IPS-NIHi11 (cell line): ENCODE data around the gene GTSE1.
"Not testable (repeated sequence)": the region's sequence is repeated elsewhere in the genome, so short reads cannot be mapped to it uniquely, and the experiment has no call there.

ENCODE experiments used
- DNase-seq: peaks from one replicate; pipeline ENCODE4 v3.0.0; 2012; ENCODE audit warnings: mixed read lengths, low spot score

The GTSE1 gene

DNA sequence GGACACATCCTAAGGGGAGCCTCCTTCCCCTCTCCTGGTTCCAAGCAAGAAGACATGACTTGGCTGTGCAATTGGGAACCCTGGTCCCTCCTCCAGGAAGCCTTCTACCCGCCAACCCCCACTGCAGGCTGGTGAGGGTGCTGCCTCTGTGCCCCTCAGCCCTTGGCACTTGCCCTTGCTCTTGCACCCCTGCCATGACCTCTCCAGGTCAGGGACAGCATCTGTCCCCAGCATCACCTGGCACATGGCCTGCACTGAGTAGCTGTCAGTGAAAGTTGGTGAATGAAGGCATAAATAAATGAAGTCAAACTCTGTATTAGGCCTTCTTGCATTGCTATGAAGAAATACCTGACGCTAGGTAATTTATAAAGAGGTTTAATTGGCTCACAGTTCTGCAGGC, 1.9 kb upstream of the GTSE1 start:
- DNase-seq, result no peak

- DNase-seq, result no peak
These were observed 1.2 kb upstream of the GTSE1 start for GRCh38 chr22:46295277-46295971.

DNA sequence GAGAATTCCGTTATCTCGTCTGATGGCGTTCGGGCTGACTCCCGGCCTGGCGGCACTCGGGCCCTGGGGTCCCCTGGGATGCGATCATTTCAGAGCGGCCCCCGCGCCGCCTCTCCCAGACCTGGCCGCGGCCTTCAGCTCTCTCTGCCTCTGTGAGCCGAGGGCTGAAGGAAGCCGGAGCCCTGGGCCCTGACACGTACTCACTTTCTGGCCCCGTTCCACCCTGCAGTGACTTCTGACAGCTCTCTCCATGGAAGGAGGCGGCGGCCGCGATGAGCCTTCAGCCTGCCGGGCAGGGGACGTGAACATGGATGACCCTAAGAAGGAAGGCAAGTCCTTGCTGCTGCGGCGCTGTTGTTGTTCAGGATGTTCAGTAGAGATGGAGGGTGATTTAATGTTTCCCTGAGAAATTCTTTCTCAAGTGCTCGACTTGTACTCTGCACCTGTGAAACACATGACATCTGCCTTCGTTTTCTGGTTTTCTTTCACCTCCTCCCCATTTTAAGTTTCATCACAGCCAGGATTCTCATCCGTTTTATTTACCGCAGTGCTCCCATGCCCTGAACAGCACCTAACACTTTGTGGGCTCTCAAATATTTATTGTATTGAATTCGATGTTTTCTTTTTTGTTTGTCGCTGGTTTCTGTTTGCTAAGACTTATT, 612 bp downstream of the GTSE1 start:
- peak; percentile 48 for DNase-seq

- DNase-seq, result no peak
These were observed 2.4 kb downstream of the GTSE1 start for GRCh38 chr22:46299101-46299500.

GRCh38 chr22:46300491-46300890, 3.8 kb downstream of the GTSE1 start:
- DNase-seq, result no peak

DNA sequence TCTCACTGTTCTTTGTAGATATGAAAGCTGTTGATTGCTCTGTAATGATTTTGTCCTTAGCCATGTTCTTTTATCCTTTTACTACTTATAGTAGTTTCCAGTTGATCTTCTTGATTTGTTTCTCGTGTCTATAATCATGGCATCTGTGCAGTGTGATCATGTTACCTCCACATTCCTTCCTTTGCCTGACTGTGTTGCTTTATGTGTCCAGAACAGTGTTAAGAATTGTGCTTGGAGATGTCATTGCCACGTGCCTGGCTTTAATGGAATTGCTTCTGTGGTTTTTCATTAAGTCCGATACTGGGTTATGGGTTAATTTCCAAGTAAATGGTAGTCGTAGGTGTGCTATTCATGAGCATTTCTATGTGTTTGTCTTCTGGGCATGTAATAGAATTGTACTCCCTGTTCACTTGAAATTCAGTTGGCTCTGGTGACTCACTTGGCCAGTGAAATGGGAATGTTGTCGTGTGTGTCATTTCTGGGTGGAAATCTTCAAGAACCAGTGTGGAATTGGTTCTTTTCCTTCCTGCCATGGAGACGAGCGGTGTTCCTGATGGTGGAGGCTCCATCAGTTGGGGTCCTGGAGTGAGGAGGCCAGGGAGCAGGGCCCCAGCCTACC, 6.8 kb downstream of the GTSE1 start:
- no peak for DNase-seq

DNA sequence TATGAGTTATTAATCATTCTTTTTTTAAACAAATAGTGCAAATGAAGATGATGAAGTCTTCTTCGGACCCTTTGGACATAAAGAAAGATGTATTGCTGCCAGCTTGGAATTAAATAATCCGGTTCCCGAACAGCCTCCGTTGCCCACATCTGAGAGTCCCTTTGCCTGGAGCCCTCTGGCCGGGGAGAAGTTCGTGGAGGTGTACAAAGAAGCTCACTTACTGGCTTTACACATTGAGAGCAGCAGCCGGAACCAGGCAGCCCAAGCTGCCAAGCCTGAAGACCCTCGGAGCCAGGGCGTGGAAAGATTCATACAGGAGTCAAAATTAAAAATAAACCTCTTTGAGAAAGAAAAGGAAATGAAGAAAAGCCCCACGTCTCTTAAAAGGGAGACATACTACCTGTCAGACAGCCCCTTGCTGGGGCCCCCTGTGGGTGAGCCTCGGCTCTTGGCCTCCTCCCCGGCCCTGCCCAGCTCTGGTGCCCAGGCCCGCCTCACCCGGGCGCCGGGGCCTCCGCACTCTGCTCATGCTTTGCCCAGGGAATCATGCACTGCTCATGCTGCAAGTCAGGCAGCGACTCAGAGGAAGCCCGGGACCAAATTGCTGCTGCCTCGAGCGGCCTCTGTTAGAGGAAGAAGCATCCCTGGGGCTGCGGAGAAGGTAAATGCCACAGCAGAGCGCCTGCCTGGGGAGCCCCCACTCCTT, 11.8 kb downstream of the GTSE1 start:
- no peak for DNase-seq

- DNase-seq, result no peak
These were observed 12.9 kb downstream of the GTSE1 start for GRCh38 chr22:46309526-46310085.

GRCh38 chr22:46312056-46312455, 15.4 kb downstream of the GTSE1 start:
- DNase-seq, result no peak

GRCh38 chr22:46312848-46313247, 16.2 kb downstream of the GTSE1 start:
- DNase-seq, result not testable (repeated sequence)

DNA sequence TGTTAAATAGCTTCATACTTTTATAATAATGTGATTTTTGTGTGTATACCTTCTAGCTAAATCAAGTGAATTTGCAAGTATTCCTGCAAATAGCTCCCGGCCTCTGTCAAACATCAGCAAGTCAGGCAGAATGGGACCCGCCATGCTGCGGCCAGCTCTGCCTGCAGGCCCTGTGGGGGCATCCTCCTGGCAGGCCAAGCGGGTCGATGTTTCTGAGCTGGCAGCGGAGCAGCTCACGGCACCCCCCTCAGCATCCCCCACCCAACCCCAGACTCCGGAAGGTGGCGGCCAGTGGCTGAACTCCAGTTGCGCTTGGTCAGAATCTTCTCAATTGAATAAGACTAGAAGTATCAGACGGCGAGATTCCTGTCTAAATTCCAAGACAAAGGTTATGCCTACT, 19.3 kb downstream of the GTSE1 start:
- DNase-seq, result no peak

DNA sequence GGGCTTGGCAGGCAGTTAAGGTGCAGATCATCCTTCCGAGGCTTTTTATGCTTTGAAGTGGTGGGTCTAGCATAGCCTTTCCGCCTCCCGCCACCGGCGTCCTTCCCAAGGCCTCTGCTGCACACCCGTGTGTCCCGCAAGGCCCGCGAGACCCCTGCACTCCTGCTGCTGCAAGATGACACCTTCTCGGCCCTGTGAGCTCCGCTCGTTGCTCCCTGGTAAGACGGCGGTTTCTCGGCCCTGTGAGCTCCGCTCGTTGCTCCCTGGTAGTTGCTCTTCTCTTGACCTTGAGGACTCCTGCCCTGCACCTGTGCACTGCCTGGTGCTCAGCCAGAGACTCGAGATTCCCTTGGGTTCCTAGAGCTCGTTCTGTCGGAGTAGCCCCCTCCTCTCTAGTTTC, 21.0 kb downstream of the GTSE1 start:
- no peak for DNase-seq

- DNase-seq, result no peak
These were observed 21.9 kb downstream of the GTSE1 start for GRCh38 chr22:46318576-46318975.

- DNase-seq, result no peak
These were observed 22.6 kb downstream of the GTSE1 start for GRCh38 chr22:46319319-46319718.

DNA sequence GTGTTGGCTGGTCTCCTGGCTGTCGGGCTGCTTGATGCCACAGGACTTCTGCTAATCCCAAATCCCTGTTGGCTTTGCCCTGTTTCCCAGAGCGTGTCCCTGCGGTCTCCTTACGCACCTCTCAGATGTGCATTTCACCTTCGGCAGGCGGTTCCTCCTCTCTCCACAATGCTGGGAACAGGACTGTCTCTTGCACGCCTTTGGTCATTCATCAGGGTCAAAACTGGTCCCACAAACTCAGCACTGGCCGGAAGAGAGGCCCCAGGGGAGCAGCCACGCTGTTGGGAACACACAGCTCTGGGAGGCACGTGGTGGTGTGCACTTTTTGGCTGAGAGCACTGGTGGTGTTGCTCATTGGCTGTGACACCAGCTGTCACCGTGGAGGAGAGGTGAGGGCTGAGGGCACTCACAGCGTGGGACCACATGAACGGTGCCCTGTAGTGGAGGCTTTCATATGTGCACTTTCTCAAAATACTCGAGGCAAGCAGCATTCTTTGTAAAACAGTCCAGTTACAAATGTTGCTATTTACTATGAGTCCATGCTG, 23.6 kb downstream of the GTSE1 start:
- no peak for DNase-seq

DNA sequence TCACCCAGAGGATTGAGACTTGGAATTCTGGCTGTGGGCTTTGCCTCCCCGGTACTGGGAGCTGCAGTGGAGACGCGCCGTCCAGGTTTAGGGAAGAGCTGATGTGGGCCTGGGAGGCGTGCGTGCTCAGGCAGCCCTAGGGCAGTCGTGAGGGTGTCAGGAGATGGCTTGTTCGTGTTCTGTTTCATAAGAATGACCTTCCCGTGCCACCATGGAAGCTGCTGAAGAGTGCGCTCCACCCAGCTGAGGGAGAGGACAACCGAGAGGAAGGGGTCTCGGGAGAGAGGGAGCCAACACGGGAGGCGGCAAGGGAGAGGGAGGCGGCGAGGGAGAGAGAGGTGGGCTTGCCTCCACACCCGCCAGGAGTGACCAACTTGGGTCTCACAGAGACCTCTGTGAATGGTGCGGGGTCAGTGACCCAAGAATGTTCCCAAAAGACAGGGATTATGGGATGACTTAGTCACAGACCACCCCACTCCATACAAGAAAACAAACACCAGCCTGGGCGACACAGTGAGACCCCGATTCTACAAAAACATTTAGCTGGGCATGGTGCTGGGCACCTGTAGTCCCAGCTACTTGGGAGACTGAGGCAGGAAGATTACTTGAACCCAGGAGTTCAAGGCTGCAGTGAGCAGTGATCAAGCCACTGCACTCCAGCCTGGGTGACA, 24.2 kb downstream of the GTSE1 start:
- DNase-seq, result no peak

GRCh38 chr22:46322711-46323110, 26.0 kb downstream of the GTSE1 start:
- no peak for DNase-seq

- no peak for DNase-seq
These were observed 26.5 kb downstream of the GTSE1 start for GRCh38 chr22:46323162-46323561.

DNA sequence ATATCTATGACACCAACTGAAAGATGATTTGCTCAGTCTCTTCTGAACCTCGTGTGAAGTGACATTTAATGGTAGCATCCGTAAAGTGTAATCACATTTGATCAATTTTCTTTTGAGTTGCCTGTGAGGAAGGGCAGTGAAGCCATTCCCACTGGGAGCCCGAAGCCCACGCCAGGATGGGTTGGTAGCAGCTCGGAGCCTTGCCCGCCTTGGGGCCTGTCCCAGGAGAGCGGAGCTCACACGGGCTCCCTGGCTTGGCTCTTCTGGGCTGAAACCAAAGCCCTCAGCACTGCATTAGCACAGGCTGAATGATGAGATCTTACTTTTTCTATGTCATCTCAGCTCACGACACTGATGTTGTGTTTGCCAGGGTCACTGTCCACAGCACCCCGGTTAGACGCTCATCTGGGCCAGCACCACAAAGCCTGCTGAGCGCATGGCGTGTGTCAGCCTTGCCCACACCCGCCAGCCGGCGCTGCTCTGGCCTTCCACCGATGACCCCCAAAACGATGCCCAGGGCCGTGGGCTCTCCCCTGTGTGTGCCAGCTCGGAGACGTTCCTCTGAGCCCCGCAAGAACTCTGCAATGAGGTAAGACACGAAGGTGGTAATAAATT, 29.5 kb downstream of the GTSE1 start:
- DNase-seq, result no peak

- no peak for DNase-seq
These were observed 31.2 kb downstream of the GTSE1 start for GRCh38 chr22:46327691-46328465.
